Endodermal cell (in vitro differentiated cells): ENCODE measurements around the gene MTA2. TPM values are rescaled to one million over a fixed set of nuclear protein-coding genes. Genes with fewer than 3 reads are reported as not detected.
"Not testable (repeated sequence)": the region's sequence is repeated elsewhere in the genome, so short reads cannot be mapped to it uniquely, and the experiment has no call there.

Experiments
- DNase-seq: peaks from one replicate; pipeline ENCODE4 v3.0.0-alpha.2; 2017
- H3K27ac ChIP-seq: 2 replicates; pipeline ENCODE4 v1.5.1; 2013; ENCODE audit warnings: mild to moderate bottlenecking, low read depth, low read length, moderate library complexity
- H3K27me3 ChIP-seq: 2 replicates; pipeline ENCODE4 v1.6.1; 2013; ENCODE audit warnings: mild to moderate bottlenecking, low read length, moderate library complexity; ENCODE audit not compliant: insufficient read depth, control insufficient read depth, poor library complexity, severe bottlenecking
- H3K36me3 ChIP-seq: 2 replicates; pipeline ENCODE4 v1.7.0; 2013; ENCODE audit warnings: mild to moderate bottlenecking, low read length, moderate library complexity; ENCODE audit not compliant: control insufficient read depth, insufficient read depth
- H3K4me1 ChIP-seq: one replicate; pipeline ENCODE4 v1.7.0; 2013; ENCODE audit warnings: low read length; ENCODE audit not compliant: control insufficient read depth, insufficient read depth
- H3K4me3 ChIP-seq: 2 replicates; pipeline ENCODE4 v1.5.1; 2013; ENCODE audit warnings: mild to moderate bottlenecking, low read length, moderate library complexity
- H3K9ac ChIP-seq: 2 replicates; pipeline ENCODE4 v1.6.1; 2013; ENCODE audit warnings: mild to moderate bottlenecking, low read length, moderate library complexity; ENCODE audit not compliant: poor library complexity, severe bottlenecking; ENCODE audit errors: extremely low read depth
- H3K9me3 ChIP-seq: 2 replicates; pipeline ENCODE4 v1.6.1; 2013; ENCODE audit warnings: mild to moderate bottlenecking, low read length, moderate library complexity; ENCODE audit not compliant: control insufficient read depth
- H3K27ac Mint-ChIP-seq: 2 replicates; pipeline ENCODE4 v1.8.0; 2020; ENCODE audit warnings: mixed read lengths
- H3K27me3 Mint-ChIP-seq: 2 replicates; pipeline ENCODE4 v1.8.0; 2021; ENCODE audit warnings: mild to moderate bottlenecking, mixed read lengths; ENCODE audit not compliant: insufficient read depth
- H3K36me3 Mint-ChIP-seq: 2 replicates; pipeline ENCODE4 v1.8.0; 2020; ENCODE audit warnings: low read depth, mixed read lengths
- H3K4me1 Mint-ChIP-seq: 2 replicates; pipeline ENCODE4 v1.8.0; 2020; ENCODE audit warnings: mixed read lengths
- H3K4me3 Mint-ChIP-seq: 2 replicates; pipeline ENCODE4 v1.8.0; 2020; ENCODE audit warnings: mild to moderate bottlenecking, moderate library complexity, mixed read lengths
- H3K9me3 Mint-ChIP-seq: 2 replicates; pipeline ENCODE4 v1.8.0; 2020; ENCODE audit warnings: mild to moderate bottlenecking, mixed read lengths
- CTCF ChIP-seq: fragments of 200-600 bp; sonication (generic); conservative IDR thresholded peaks from 2 replicates; pipeline ENCODE4 v1.5.0; 2021; ENCODE audit warnings: antibody characterized with exemption, mild to moderate bottlenecking
- WGBS, 2 experiments: methylation state at CpG; one replicate each; pipeline versions ENCODE4 v1.1.5 to v1.1.7; 2013; ENCODE audit warnings: missing lambda C conversion rate in 2 of 2, mixed read lengths in 1 of 2; ENCODE audit not compliant: insufficient coverage in 1 of 2, insufficient read length in 1 of 2; 5-methylcytosine and 5-hydroxymethylcytosine counted together
- total RNA-seq, 2 donors: library from RNA; stranded (reverse); fragmentation: NEBNext Ultra II Directional in 1 of 2; extraction: Animal tissue kit (Norgen Biotek cat#: 25700) in 1 of 2; gene quantifications; 2 replicates in 1 of 2; 3 replicates in 1 of 2; pipeline ENCODE4 v1.2.1, GENCODE V29; 2021

The MTA2 gene
- total RNA-seq, 2 donors from 2014 or later: 131 to 155 TPM

GRCh38 chr11:62565100-62565802, 36.4 kb downstream of the MTA2 start:
- Histone ChIP-seq H3K27ac (no peak overlapping the region), H3K9ac (no peak overlapping the region), H3K4me1 (no peaks in the 10 kb centered on the region), H3K36me3 (peaks cover 76% of the 10 kb centered on the region), H3K4me3 (no peak overlapping the region), H3K9me3 (no peaks in the 10 kb centered on the region), H3K27me3 (no peaks in the 10 kb centered on the region)
- H3K27ac Mint-ChIP-seq: no peak overlapping the region
- no peak for TF ChIP-seq CTCF
- 91 to 98% methylated on average over 5 of the region's 5 CpGs for WGBS, 2 experiments
- H3K9me3 Mint-ChIP-seq: no peaks in the 10 kb centered on the region
- H3K36me3 Mint-ChIP-seq: peaks cover 74% of the 10 kb centered on the region
- peaks cover 39% of the 10 kb centered on the region for H3K4me1 Mint-ChIP-seq
- DNase-seq: no peak
- no peaks in the 10 kb centered on the region for H3K27me3 Mint-ChIP-seq
- no peak overlapping the region for H3K4me3 Mint-ChIP-seq

- peak overlapping the region; percentile 50 for H3K9ac ChIP-seq
- H3K27ac Mint-ChIP-seq: peak overlapping the region; percentile 95
- DNase-seq: peak; percentile 83
These were observed 39.9 kb downstream of the MTA2 start for GRCh38 chr11:62561677-62562230.

GRCh38 chr11:62560566-62561103, 41.0 kb downstream of the MTA2 start:
- peaks cover 50% of the 10 kb centered on the region for H3K4me1 Mint-ChIP-seq
- H3K9me3 ChIP-seq: no peaks in the 10 kb centered on the region
- peaks cover 66% of the 10 kb centered on the region for H3K36me3 Mint-ChIP-seq
- H3K27me3 Mint-ChIP-seq: no peaks in the 10 kb centered on the region
- peak overlapping the region; percentile 39 for H3K27ac ChIP-seq
- peaks cover 66% of the 10 kb centered on the region for H3K36me3 ChIP-seq
- no peaks in the 10 kb centered on the region for H3K9me3 Mint-ChIP-seq
- H3K4me1 ChIP-seq: peaks cover 14% of the 10 kb centered on the region
- peak; percentile 92 for TF ChIP-seq CTCF
- WGBS, 2 experiments: 59 to 76% methylated on average over 2 of the region's 2 CpGs
- H3K27me3 ChIP-seq: no peaks in the 10 kb centered on the region
- DNase-seq: peak; percentile 98
- H3K4me3 Mint-ChIP-seq: peak overlapping the region; percentile 38
- peak overlapping the region; percentile 26 for H3K9ac ChIP-seq
- H3K4me3 ChIP-seq: no peak overlapping the region
- peak overlapping the region; percentile 93 for H3K27ac Mint-ChIP-seq

More at GRCh38 chr11:62561677-62562230, 39.9 kb downstream of the MTA2 start:
- not testable (repeated sequence) for H3K4me1 ChIP-seq, H3K4me3 ChIP-seq, H3K9me3 ChIP-seq, H3K9me3 Mint-ChIP-seq, H3K27me3 Mint-ChIP-seq, H3K27me3 ChIP-seq
- peaks cover 49% of the 10 kb centered on the region for H3K4me1 Mint-ChIP-seq
- WGBS, 2 experiments: 5 to 45% methylated on average over 3 of the region's 3 CpGs
- H3K36me3 Mint-ChIP-seq: peaks cover 77% of the 10 kb centered on the region
- peak overlapping the region; percentile 38 for H3K4me3 Mint-ChIP-seq
- Histone ChIP-seq H3K36me3 (peaks cover 76% of the 10 kb centered on the region), H3K27ac (peak overlapping the region; percentile 59)

GRCh38 chr11:62559626-62560025, 42.0 kb downstream of the MTA2 start:
- H3K9ac ChIP-seq, DNase-seq, H3K9me3 Mint-ChIP-seq, H3K27me3 Mint-ChIP-seq, H3K9me3 ChIP-seq, H3K27ac ChIP-seq, H3K27me3 ChIP-seq, H3K4me3 ChIP-seq: not testable (repeated sequence)
- H3K4me1 ChIP-seq: peaks cover 21% of the 10 kb centered on the region
- Mint-ChIP-seq H3K4me1 (peaks cover 55% of the 10 kb centered on the region), H3K36me3 (peaks cover 60% of the 10 kb centered on the region), H3K27ac (peak overlapping the region; percentile 93), H3K4me3 (peak overlapping the region; percentile 38)
- WGBS, 2 experiments: 90 to 98% methylated on average over 5 of the region's 5 CpGs
- H3K36me3 ChIP-seq: peaks cover 61% of the 10 kb centered on the region
